ENCODE results near the gene IRS2.

The IRS2 gene

DNA sequence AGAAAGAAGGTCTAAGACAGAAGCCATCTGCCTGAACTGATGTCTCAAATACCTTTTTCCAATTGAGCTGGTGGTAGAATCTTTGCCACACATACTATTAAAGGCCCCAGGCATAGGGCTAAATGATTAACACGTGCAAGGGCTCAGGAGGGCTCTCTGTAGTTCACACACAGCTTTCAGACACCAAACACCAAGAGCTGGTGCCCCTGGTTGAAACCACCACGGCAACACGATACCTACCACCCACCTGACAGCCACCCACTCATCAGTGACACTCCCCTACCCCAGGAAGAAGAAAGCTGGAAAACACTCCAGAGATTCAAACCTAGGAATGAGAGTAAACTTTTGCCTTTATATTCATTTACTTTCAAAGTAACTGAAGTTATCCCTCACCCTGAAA is 26.8 kb downstream of the IRS2 start:
- Histone ChIP-seq H3K79me2 (ENCODE audit: insufficient read depth, low read depth) (no peaks in the 10 kb centered on the region), H3K4me1 (ENCODE audit: low read depth, poor library complexity, severe bottlenecking) (no peaks in the 10 kb centered on the region), H3K9ac (no peak overlapping the region), H3K4me3 (IDR thresholded peaks at IDR 0.05; ENCODE audit: insufficient read depth, low read depth, low read length) (no peak overlapping the region), H2AFZ (ENCODE audit: low read depth) (no peak overlapping the region), H3K36me3 (ENCODE audit: insufficient read depth) (no peaks in the 10 kb centered on the region), H3K27me3 (ENCODE audit: insufficient read depth, low read depth) (no peaks in the 10 kb centered on the region), H3K27ac (no peak overlapping the region), H3K4me2 (no peak overlapping the region), H4K20me1 (ENCODE audit: insufficient read depth) (no peaks in the 10 kb centered on the region)
- TF ChIP-seq, protein P1, sequence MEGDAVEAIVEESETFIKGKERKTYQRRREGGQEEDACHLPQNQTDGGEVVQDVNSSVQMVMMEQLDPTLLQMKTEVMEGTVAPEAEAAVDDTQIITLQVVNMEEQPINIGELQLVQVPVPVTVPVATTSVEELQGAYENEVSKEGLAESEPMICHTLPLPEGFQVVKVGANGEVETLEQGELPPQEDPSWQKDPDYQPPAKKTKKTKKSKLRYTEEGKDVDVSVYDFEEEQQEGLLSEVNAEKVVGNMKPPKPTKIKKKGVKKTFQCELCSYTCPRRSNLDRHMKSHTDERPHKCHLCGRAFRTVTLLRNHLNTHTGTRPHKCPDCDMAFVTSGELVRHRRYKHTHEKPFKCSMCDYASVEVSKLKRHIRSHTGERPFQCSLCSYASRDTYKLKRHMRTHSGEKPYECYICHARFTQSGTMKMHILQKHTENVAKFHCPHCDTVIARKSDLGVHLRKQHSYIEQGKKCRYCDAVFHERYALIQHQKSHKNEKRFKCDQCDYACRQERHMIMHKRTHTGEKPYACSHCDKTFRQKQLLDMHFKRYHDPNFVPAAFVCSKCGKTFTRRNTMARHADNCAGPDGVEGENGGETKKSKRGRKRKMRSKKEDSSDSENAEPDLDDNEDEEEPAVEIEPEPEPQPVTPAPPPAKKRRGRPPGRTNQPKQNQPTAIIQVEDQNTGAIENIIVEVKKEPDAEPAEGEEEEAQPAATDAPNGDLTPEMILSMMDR (conservative IDR thresholded peaks at IDR 0.05; ENCODE audit: low read depth, low read length): no peak

DNA sequence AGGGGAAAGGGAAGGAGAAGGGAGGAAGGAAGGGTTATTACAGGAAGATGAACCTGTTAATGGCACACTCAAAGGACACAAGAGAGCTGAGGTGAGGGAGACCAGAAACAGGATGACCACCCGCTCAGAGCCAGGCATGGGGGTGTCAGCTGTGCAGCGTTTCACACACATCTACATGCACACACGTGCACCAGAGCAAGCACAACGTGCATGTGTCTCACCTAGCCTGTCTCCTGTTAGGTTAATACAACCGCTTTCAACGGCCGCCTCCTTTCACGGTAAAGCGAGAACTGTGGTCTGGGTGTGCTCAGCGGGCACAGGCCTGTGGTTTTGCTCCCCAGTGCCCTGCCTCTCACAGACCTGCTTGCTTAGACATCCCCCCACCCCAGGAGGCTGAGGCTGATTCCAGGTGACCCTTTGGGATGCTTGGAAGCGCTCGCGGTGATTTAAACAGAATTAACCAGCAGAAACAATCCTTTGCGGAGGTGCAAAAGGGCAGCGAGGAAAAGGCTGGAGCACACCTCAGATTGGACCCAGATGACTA is 27.4 kb downstream of the IRS2 start:
- H3K36me3 ChIP-seq (ENCODE audit: insufficient read depth): no peaks in the 10 kb centered on the region
- TF ChIP-seq, protein P1 (conservative IDR thresholded peaks at IDR 0.05; ENCODE audit: low read depth, low read length): no peak
- no peaks in the 10 kb centered on the region for H3K4me1 ChIP-seq (ENCODE audit: low read depth, poor library complexity, severe bottlenecking)
- H2AFZ ChIP-seq (ENCODE audit: low read depth): no peak overlapping the region
- no peak overlapping the region for H3K9ac ChIP-seq
- no peaks in the 10 kb centered on the region for H4K20me1 ChIP-seq (ENCODE audit: insufficient read depth)
- no peak overlapping the region for H3K27ac ChIP-seq
- no peak overlapping the region for H3K4me3 ChIP-seq (IDR thresholded peaks at IDR 0.05; ENCODE audit: insufficient read depth, low read depth, low read length)
- H3K4me2 ChIP-seq: no peak overlapping the region
- no peaks in the 10 kb centered on the region for H3K27me3 ChIP-seq (ENCODE audit: insufficient read depth, low read depth)
- H3K79me2 ChIP-seq (ENCODE audit: insufficient read depth, low read depth): no peaks in the 10 kb centered on the region

DNA sequence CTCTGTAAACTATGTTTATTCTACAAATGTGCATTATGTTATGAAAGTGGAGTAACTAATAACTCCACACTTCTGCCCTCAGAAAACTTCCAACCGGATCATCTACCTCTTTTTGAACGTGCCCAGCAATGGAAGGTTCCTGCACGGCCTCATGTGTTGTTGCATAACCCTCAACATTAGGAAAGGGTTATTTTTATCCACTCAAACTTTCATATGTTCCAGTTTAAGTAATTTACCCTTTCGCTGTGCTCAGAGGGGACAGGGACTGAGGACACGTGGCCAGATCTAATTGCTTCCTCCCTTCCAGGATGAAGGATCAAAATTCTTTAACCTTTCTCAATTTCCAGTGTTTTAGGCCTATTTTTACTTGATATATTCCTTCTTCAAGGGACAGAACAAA is 29.6 kb downstream of the IRS2 start:
- H2AFZ ChIP-seq (ENCODE audit: low read depth): no peak overlapping the region
- no peaks in the 10 kb centered on the region for H3K27me3 ChIP-seq (ENCODE audit: insufficient read depth, low read depth)
- H3K4me2 ChIP-seq: no peak overlapping the region
- TF ChIP-seq, protein P1 (conservative IDR thresholded peaks at IDR 0.05; ENCODE audit: low read depth, low read length): no peak
- no peaks in the 10 kb centered on the region for H4K20me1 ChIP-seq (ENCODE audit: insufficient read depth)
- no peaks in the 10 kb centered on the region for H3K36me3 ChIP-seq (ENCODE audit: insufficient read depth)
- no peak overlapping the region for H3K9ac ChIP-seq
- H3K27ac ChIP-seq: no peak overlapping the region
- H3K4me1 ChIP-seq (ENCODE audit: low read depth, poor library complexity, severe bottlenecking): no peaks in the 10 kb centered on the region
- H3K4me3 ChIP-seq (IDR thresholded peaks at IDR 0.05; ENCODE audit: insufficient read depth, low read depth, low read length): no peak overlapping the region
- no peaks in the 10 kb centered on the region for H3K79me2 ChIP-seq (ENCODE audit: insufficient read depth, low read depth)

DNA sequence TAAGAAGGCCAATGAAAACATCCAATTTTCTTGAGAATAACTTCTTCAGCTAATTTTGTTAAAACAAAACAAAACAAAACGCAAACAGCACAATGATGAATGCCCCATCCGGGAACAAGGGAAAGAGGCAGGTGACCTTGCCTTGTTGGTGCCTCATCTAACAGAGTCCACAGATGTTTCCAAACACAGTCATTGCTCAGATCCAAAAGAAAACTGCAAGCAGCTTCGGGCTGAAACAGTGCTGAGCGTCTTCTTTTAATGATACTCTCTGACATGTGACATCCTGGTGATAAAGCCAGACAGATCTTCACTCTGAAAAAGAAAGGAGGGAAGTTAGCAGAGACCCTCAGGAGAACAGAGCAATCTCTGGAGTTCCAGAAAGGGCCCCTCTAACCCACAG is 30.4 kb downstream of the IRS2 start:
- Histone ChIP-seq H3K4me1 (ENCODE audit: low read depth, poor library complexity, severe bottlenecking) (no peaks in the 10 kb centered on the region), H4K20me1 (ENCODE audit: insufficient read depth) (no peaks in the 10 kb centered on the region), H3K36me3 (ENCODE audit: insufficient read depth) (no peaks in the 10 kb centered on the region), H3K79me2 (ENCODE audit: insufficient read depth, low read depth) (no peaks in the 10 kb centered on the region), H2AFZ (ENCODE audit: low read depth) (no peak overlapping the region), H3K27ac (no peak overlapping the region), H3K9ac (no peak overlapping the region), H3K27me3 (ENCODE audit: insufficient read depth, low read depth) (no peaks in the 10 kb centered on the region), H3K4me2 (no peak overlapping the region), H3K4me3 (IDR thresholded peaks at IDR 0.05; ENCODE audit: insufficient read depth, low read depth, low read length) (no peak overlapping the region)
- TF ChIP-seq, protein P1 (conservative IDR thresholded peaks at IDR 0.05; ENCODE audit: low read depth, low read length): no peak

All from KMS-11 (cell line).